GM23338 (cell line): ENCODE results near the gene PACS2.

Source experiments
- CREB1 ChIP-seq: fragments of 250-450 bp; sonication (Bioruptor Pico); IDR thresholded peaks from 2 replicates; pipeline ENCODE4 v1.5.0; 2020; ENCODE audit warnings: low read depth, mild to moderate bottlenecking, moderate library complexity
- CTCF ChIP-seq, 2 experiments: fragments of 200-600 bp in 1 of 2; sonication (generic) in 1 of 2; conservative IDR thresholded peaks; 2 replicates each; pipeline versions ENCODE4 v1.5.1 to v1.6.1; 2016 to 2017; ENCODE audit warnings: antibody characterized with exemption in 2 of 2, low read depth in 2 of 2, mild to moderate bottlenecking in 2 of 2, moderate library complexity in 1 of 2
- ETS1 ChIP-seq: IDR thresholded peaks from 2 replicates; pipeline ENCODE4 v1.6.1; 2016; ENCODE audit warnings: antibody characterized with exemption
- EZH2 ChIP-seq: fragments of 200-600 bp; sonication (generic); IDR thresholded peaks from one replicate; pipeline ENCODE4 v1.8.0; 2017; ENCODE audit warnings: antibody characterized with exemption, mild to moderate bottlenecking, low read depth; ENCODE audit not compliant: unreplicated experiment
- EZH2phosphoT487 ChIP-seq: fragments of 200-600 bp; sonication (generic); IDR thresholded peaks from one replicate; pipeline ENCODE4 v1.8.1; 2018; ENCODE audit warnings: antibody characterized with exemption; ENCODE audit not compliant: unreplicated experiment
- JUNB ChIP-seq: IDR thresholded peaks from one replicate; pipeline ENCODE4 v1.6.1; 2016; ENCODE audit warnings: antibody characterized with exemption; ENCODE audit not compliant: unreplicated experiment
- NANOG ChIP-seq: IDR thresholded peaks from 2 replicates; pipeline ENCODE4 v1.6.1; 2016; ENCODE audit warnings: antibody characterized with exemption, borderline replicate concordance
- POLR2AphosphoS5 ChIP-seq: IDR thresholded peaks from 2 replicates; pipeline ENCODE4 v1.6.1; 2016; ENCODE audit warnings: antibody characterized with exemption, low read depth
- REST ChIP-seq: IDR thresholded peaks from one replicate; pipeline ENCODE4 v1.6.1; 2018; ENCODE audit warnings: antibody characterized with exemption; ENCODE audit not compliant: unreplicated experiment
- STAT1 ChIP-seq: IDR thresholded peaks from one replicate; pipeline ENCODE4 v1.6.1; 2016; ENCODE audit warnings: antibody characterized with exemption; ENCODE audit not compliant: unreplicated experiment
- ZNF114 ChIP-seq: fragments of 250-450 bp; sonication (Bioruptor Pico); IDR thresholded peaks from 2 replicates; pipeline ENCODE4 v1.5.0; 2020; ENCODE audit warnings: mild to moderate bottlenecking, moderate library complexity
- ZNF331 ChIP-seq: fragments of 250-450 bp; sonication (Bioruptor Pico); IDR thresholded peaks from 2 replicates; pipeline ENCODE4 v1.5.0; 2020; ENCODE audit warnings: low read depth, mild to moderate bottlenecking, moderate library complexity

GRCh38 chr14:105389534-105389933, 75.0 kb downstream of the PACS2 start:
- TF ChIP-seq POLR2AphosphoS5, result no peak
- no peak for TF ChIP-seq CTCF (conservative IDR thresholded peaks at IDR 0.05; ENCODE audit: low read depth in 2 of 2)
- no peak for TF ChIP-seq STAT1
- TF ChIP-seq JUNB, result no peak
- TF ChIP-seq REST, result no peak
- no peak for TF ChIP-seq EZH2
- no peak for TF ChIP-seq ZNF114 (CRISPR knock-in tag)
- TF ChIP-seq EZH2phosphoT487, result no peak
- no peak for TF ChIP-seq CREB1 (CRISPR knock-in tag)
- no peak for TF ChIP-seq ETS1
- no peak for TF ChIP-seq ZNF331 (CRISPR knock-in tag)
- TF ChIP-seq NANOG, result no peak
